Fibroblast of pulmonary artery (primary cell): Measurements from ENCODE around the gene PITRM1.
A peak's percentile ranks its signal among the peaks of the same experiment; 100 is the strongest.

Experiments
- DNase-seq: peaks from one replicate; pipeline ENCODE4 v3.0.0-alpha.2; 2010; ENCODE audit warnings: low read depth
- H3K4me3 ChIP-seq: replicated peaks from 2 replicates; pipeline ENCODE4 v1.5.1; 2011; ENCODE audit warnings: low read depth, mild to moderate bottlenecking, control low read depth, low read length, moderate library complexity
- CTCF ChIP-seq: IDR thresholded peaks from 2 replicates; pipeline ENCODE4 v1.5.1; 2011; ENCODE audit warnings: mild to moderate bottlenecking, control low read depth, low read length, inconsistent platforms; ENCODE audit errors: missing control alignments

Gene PITRM1

DNA sequence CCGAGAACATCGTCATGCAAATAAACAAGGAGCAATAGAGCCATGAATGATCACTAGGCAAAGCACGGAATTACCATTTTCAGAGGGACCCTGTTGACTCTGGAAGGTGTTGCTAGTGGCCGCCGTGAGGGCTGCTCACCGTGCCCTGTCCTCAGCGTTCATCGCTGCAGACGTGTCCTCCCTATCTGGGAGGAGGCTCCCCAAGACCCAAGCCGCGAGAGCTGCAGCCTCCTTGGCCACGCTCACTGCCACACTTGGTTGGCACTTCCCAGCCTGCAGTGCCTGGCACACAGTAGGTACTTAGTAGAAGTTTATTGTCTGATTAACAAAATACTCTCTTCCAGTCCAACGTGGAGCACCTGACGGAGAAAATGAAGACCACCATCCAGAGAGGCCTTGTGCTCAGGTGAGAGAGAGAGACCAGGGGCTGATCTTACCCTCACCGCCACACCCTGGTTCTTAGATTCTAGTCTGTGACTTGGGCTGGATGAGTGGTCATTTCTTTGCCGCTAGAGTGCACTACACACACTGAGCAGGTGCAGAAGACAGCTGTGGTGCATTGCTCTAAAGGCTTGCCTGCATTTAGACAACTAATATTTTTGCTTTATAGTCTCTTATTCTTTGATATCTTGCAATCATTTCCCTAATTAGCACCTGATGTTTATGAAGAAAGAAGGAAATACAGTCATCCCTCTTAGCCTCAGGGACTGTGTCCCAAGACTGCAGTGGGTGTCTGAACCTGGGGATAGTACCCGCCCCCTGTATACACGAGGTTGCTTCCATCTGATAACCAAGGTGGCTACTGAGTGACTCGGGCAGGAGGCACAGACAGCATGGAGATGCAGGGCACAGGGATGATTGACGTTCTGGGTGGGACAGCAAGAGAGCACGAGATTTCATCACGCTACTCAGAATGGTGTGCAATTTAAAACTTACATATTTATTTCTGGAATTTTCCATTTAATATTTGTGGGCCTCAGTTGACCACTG lies 40.3 kb downstream of the PITRM1 start:
- no peak for TF ChIP-seq CTCF
- H3K4me3 ChIP-seq, result no peak overlapping the region
- DNase-seq, result peak; percentile 21

DNA sequence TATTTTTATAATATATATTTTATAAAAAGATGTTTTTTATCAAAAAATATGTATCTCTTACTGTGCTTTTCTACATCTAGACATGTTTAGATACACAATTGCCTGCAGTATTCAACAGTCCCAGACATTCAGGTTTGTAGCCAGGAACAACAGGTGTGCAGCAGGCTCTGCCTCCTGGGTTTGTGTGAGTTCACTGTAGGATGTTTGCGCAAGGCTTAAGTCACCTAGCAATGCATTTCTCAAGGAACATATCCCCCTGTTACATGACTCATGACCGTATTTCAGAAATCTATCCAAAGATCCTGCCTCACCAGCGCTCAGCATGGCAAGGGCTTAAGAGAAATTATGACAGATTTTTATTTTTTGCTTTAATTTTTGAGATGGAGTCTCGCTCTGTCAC lies 41.5 kb downstream of the PITRM1 start:
- H3K4me3 ChIP-seq, result no peak overlapping the region
- DNase-seq, result peak; percentile 43
- no peak for TF ChIP-seq CTCF

DNA sequence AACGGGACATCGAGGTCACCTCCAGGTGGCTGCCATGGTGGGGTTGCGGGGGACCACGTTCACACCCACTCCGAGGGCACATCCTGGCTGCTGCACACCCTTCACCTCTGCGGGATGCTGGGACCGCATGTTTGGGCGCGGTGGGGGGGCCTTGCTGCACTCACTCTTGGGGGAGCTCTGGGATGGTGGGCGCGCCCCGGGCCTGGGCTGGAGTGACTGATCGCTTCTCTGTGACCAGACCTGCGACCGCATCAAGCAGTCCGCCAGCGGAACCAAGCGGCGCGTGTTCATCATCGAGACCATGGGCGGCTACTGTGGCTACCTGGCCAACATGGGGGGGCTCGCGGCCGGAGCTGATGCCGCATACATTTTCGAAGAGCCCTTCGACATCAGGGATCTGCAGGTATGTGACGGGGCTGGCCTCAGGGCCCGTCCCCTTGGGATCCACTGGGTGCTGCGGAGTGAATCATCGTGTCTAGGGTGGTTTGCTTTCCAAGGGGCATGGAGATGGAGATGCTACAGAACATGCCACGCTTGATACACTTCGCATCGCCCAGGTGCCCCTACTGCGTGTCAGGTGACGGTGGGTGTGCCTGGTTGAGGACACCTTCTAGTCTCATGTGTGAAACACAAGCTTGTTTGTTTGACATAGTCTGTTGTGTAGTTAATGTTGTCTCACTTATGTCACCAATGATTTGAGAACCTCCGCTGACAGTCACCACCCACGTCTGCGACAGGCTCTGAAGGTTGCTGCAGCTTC lies 42.8 kb downstream of the PITRM1 start:
- H3K4me3 ChIP-seq, result no peak overlapping the region
- no peak for DNase-seq
- TF ChIP-seq CTCF, result no peak

DNA sequence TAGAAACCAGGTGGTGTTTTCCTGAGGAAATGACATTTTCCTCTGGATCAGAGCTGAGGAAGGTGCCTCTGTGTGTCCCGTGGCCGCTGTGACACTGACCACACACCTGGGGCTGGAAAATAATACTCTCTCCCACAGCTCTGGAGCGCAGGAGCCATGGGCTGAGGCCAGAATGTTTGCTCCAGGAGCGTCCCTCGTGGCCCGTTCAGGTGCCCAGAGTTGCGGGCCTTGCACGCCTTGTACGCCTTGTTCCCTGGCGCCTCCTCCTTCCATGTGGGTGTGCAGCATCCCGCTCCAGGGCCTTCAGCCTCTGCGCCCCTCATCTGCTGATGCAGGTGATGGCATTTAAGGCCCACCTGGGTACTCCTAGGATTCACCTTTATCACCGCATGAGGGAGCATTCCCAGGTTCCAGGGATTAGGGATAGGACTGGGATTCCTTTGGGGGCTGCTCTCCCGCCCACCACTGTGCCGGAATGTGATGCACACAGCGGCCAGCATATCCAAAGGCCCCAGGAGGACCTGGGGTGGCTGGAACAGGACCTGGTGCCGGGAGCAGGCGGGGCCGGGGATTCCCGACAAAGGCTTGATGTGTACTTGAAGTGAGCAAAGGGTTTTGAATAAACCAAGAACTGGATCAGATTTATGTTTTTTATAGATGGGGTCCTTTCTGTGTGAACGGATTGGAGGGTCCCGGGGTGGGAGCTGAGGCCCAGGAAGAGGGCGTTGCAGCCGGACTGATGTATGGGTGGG lies 44.0 kb downstream of the PITRM1 start:
- no peak for DNase-seq
- no peak overlapping the region for H3K4me3 ChIP-seq
- no peak for TF ChIP-seq CTCF

DNA sequence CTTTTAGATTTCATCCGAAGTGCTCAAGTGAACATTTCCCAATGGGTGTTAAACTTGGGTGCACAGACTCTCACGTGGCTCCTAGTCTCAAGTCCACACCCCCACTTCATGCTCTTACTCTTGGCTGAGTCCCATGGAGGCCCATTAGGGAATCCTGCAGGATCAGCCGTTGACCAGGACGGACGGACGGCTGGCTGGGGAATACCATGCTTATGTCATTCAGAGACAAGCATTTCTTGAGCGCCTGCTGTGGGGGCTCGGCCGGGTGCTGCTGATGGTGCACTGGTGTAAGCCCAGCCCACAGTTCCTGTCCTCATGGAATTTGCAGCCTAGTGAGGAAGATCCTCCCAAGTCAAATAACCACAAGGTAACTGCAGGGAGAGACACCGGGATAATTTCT lies 44.7 kb downstream of the PITRM1 start:
- no peak for TF ChIP-seq CTCF
- no peak overlapping the region for H3K4me3 ChIP-seq
- no peak for DNase-seq

DNA sequence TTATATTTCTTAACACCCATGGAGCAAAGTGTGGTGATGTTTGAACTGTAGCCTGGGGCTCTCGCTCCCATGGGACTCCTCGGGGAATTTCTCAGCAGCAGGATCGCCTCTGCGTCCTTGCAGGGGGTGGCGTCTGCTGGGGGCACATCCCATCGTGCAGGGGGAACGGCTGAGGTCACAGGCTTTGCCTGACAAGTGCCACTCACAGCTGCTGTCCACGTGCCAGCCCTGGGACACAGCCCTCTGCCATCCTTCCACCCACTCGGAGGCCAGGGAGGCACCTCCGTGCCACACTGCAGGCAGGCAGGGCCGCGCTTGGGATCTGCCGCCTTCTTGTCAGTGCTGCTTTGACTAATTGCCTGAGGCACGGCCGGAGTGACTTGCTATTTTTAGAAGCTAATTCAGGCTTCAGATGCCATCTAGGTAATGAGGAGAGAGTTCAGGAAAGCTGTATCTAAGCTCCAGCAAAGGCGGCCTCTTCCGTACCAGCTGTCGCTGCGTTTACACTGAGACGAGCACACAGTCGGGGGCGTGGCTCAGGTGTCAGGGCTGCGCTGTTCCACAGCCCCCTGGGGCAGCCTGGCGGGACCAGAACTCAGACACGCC lies 45.7 kb downstream of the PITRM1 start:
- DNase-seq, result no peak
- no peak for TF ChIP-seq CTCF
- H3K4me3 ChIP-seq, result no peak overlapping the region
